Erythroblast (primary cell): ENCODE results near the gene FN1.

Experiments
- GATA1 ChIP-seq: IDR thresholded peaks from 2 replicates; pipeline ENCODE4 v1.6.1; 2011; ENCODE audit warnings: low read depth, mild to moderate bottlenecking, control low read depth, low read length, moderate library complexity
- POLR2A ChIP-seq: IDR thresholded peaks from 2 replicates; pipeline ENCODE4 v1.6.1; 2011; ENCODE audit warnings: mild to moderate bottlenecking, low read length

DNA sequence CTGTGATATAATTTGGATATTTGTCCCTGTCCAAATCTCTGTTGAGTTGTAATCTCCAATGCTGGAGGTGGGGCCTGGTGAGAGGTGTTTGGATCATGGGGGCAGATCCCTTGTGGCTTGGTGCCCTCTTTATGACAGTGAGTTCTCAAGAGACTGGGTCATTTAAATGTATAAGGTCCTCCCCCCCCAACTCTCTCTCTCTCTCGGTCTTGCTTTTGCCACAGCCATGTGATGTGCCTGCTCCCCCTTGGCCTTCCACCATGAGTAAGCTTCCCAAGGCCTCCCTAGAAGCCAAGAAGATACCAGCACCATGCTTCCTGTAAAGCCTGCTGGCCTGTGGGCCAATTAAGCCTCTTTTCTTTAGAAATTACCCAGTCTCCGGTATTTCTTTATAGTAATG is 58.6 kb downstream of the FN1 start:
- TF ChIP-seq POLR2A (no peak), GATA1 (no peak)
